HuH-7 (cell line): ENCODE measurements around the gene ZNF600.
"Not testable (repeated sequence)": the region's sequence is repeated elsewhere in the genome, so short reads cannot be mapped to it uniquely, and the experiment has no call there.

Experiments
- DNase-seq: peaks from one replicate; pipeline ENCODE4 v3.0.0; 2011; ENCODE audit warnings: low spot score

Gene ZNF600

GRCh38 chr19:52786464-52787354 is at the start of gene ZNF600:
TSS of gene ZNF600 (minus strand) at chr19:52786791. CDS start at chr19:52778888, 7,903 bp downstream.
- peak; percentile 59 for DNase-seq

GRCh38 chr19:52834289-52834688 is 47.7 kb upstream of the ZNF600 start:
- DNase-seq: not testable (repeated sequence)

GRCh38 chr19:52833541-52833940 is 47.0 kb upstream of the ZNF600 start:
- not testable (repeated sequence) for DNase-seq

GRCh38 chr19:52829866-52830265 is 43.3 kb upstream of the ZNF600 start:
- DNase-seq: not testable (repeated sequence)

DNA sequence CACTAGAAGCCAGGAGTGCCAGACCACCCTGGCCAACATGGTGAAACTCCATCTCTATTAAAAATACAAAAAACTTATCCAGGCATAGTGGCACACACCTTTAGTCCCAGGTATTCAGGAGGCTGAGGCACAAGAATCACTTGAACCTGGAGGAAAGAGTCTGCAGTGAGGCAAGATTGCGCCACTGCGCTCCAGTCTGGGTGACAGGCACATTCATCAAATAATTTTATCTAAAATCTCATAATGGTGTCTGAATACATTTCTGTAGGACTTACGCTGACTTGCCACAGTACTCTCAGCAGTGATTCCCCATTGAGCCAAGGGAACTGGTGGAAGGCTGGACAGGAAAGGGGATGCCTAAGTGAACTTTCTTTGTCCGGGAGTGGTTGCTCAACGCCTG is 39.2 kb upstream of the ZNF600 start:
- no peak for DNase-seq

- DNase-seq: no peak
These were observed 37.1 kb upstream of the ZNF600 start for GRCh38 chr19:52823676-52824075.

DNA sequence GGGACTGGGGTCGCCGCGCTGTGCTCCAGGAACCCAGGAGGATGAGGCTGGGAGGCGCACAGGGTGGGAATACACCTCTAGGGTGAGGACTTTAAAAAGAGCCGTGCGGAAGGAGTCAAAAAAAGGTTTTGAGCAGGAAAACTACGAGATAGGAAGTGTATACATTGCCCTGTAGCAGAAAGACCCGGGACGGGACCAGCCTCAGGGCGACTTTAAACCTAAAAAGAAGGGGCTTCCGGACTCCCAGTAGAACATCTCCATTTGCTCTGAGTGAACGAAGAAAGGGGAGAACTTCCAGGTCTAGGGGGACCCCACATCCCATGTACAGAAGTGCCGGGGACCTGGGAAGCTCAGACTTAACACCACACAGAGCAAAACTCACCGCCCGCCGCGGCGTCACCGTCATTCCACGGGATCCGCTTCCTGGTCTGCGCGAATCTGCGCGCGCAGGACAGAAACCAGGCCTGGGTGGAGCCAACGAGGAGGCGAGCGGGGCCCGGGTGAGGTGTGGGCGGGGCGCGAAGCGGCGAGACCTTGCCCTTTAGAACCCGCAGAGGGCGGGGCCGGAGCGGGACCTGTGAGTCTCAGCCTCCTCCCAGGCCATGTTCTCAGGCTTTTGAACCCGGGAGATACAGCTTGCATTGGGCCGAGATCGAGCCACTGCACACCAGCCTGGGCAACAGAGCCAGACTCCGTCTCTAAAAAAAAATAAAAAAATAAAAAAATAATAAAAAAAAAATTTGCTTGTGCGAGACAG is 34.8 kb upstream of the ZNF600 start, which contains the start of gene ZNF28:
ZNF28 (minus strand) TSS at position 430 of the 757 bp plus-strand sequence. CDS start 3,675 bp downstream, outside the sequence.
- DNase-seq: peak; percentile 32

- DNase-seq: not testable (repeated sequence)
These were observed 34.0 kb upstream of the ZNF600 start for GRCh38 chr19:52820472-52821203.

- no peak for DNase-seq
These were observed 23.2 kb upstream of the ZNF600 start for GRCh38 chr19:52809801-52810200.

DNA sequence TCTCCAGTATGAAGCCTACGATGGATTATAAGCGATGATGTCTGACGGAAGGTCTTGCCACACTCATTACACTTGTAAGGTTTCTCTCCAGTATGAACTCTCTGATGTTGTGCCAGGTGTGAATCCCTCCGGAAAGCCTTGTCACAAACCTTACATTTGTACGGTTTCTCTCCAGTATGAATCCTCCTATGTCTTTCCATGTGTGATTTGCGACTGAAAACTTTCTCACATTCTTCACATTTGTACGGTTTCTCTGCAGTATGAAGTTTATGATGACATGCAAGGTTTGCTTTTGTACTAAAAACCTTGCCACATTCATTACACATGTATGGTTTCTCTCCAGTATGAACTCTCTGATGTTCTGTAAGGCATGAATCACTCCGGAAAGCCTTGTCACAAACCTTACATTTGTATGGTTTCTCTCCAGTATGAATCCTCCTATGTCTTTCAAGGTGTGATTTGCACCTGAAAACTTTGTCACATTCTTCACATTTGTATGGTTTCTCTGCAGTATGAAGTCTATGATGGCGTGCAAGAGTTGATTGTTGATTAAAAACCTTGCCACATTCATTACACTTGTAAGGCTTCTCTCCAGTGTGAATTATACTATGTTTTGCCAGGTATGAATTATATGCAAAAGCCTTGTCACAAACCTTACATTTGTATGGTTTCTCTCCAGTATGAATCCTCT is 13.5 kb upstream of the ZNF600 start:
- not testable (repeated sequence) for DNase-seq

DNA sequence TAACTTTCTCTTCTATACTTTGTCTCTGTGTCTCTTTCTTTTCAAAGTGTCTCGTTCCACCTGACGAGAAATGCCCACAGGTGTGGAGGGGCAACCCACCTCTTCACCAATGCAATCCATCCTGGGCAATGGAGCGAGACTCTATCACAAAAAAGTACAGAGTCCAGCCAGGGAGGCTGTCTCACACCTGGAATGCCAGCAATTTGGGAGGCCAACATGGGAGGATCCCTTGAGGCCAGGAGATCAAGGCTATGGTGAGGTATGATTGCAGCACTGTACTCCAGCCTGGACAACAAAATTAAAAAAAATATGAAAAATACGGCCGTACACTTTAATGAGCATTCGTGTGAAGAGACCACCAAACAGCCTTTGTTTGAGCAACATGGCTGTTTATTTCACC is 2.8 kb upstream of the ZNF600 start:
- DNase-seq: no peak

- peak; percentile 4 for DNase-seq
These were observed 520 bp downstream of the ZNF600 start for GRCh38 chr19:52786078-52786463.

DNA sequence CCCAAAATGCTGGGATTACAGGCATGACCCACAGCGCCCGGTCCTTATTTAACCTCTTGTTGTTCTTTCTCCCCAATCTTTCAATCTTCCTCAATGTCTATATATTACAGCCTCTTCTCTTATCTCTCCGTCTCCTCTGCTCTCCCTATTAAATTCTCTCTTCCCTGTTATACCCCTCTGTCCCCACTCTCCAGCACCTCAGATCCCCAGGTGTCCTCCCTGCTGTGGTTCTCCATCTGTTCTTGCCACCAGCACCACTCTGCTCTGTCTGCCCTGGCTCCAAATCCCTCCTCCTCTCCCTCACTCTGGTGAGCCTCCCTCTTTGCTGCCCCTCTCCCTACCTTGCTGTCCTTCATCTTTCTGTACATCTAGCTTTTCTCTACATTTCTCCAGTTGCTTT is 1.1 kb downstream of the ZNF600 start:
- no peak for DNase-seq

DNA sequence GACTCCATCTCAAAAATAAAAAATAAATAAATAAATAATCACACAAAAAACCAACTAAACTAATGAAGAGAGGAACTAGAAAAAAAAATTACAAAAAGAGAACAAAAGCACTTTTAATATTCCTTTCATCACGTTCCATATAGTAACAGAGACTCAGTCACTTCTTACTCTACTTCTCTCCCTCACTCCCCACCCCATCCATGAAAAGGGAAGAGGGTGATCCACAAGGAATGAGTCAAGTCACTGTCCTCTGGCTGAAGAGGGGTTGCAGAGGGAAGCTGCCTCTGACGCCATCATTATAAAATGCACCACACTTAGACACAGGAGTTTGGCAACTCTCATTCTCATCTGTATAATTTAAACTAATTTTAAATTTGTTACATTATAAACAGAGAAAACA is 3.7 kb downstream of the ZNF600 start:
- not testable (repeated sequence) for DNase-seq

DNA sequence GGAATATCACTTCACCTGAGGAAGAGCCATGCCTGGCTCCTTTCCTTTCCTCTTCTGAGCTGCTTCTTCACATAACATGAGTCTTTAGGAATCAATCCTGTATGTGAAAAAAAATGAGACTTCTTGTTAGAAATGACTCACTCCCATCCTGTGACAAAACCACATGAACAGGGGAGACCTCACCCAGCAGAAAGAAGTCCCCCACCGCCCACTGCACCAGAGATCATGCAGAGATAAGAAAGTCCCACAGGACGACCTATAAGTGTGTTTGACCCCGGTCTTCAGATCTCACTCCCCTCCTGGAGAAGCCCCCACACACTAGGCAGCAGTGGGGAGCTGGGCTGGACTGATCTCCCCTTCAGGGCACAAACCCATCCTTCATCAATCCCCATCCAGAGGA is 7.8 kb downstream of the ZNF600 start:
- DNase-seq: no peak

DNA sequence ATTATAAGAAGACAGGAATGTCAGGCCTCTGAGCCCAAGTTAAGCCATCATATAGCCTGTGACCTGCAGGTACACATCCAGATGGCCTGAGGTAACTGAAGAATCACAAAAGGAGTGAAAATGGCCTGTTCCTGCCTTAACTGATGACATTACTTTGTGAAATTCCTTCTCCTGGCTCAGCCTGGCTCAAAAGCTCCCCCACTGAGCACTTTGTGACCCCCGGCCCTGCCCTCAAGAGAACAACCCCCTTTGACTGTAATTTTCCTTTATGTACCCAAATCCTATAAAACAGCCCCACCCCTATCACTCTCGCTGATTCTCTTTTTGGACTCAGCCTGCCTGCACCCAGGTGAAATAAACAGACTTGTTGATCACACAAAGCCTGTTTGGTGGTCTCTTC is 30.1 kb downstream of the ZNF600 start:
- DNase-seq: not testable (repeated sequence)

GRCh38 chr19:52749780-52750179 is 36.8 kb downstream of the ZNF600 start:
- DNase-seq: no peak

GRCh38 chr19:52748336-52748950 is 38.1 kb downstream of the ZNF600 start:
- no peak for DNase-seq

DNA sequence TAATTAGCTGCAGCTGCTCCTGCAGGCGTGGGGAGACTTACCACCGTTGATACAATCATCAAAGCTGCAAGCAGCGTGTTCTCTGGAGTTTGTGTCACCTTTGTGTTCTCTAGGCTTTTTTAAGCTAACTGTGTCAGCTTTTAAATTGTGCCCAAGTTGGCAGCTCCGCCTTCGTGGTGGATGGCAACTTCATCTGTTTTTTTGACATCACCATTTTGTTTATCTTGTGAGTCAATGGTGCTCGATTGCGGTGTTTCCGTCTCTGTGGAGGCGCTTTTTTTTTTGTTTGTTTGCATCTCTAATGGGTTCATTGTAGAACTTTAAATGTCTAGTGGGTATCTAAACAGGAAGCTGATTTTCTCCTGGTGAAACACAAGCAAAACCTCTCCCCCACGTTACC is 40.7 kb downstream of the ZNF600 start:
- DNase-seq: not testable (repeated sequence)

- no peak for DNase-seq
These were observed 43.5 kb downstream of the ZNF600 start for GRCh38 chr19:52743091-52743490.

DNA sequence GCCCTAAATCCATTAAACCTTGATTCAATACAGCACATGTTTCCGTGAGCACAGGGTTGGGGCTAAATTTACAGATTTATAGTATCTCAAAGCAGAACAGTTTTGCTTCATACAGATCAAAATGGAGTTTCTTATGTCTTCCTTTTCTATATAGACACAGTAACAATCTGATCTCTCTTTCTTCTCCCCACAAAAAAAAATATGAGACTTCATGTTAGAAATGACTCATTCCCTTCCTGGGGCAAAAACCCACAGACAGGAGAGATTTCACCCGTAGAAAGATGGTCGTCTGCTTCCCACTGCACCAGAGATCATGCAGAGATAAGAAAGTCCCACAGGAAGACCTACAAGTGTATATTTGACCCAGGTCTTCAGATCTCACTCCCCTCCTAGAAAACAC is 44.1 kb downstream of the ZNF600 start:
- no peak for DNase-seq
